Measurements from ENCODE around the gene CD164L2.

CD164L2 gene

DNA sequence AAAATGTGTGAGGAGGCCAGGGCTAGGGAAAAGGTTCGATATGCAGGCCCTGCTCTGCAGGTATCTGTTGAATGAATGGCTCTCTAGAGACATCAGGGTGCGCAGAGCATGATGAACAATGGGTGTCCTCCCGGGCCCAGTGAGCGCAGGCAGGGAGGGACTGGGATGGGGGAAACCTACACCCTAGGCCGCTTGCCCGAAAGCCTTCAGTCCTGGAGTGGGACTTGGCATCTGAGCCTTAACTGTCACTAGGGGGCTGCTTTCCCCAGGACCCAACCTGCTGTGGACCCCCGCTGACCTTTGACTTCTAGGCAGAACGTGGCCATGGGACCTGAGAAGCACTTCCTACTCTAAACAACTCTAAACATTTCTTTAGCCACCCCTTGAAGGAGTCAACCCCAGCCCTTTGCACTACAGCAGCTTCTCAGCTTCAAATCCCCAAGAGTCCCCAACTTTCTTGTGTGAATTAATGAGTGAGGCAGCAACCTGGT lies 15.9 kb downstream of the CD164L2 start (continued):
- TF ChIP-seq, protein P1, sequence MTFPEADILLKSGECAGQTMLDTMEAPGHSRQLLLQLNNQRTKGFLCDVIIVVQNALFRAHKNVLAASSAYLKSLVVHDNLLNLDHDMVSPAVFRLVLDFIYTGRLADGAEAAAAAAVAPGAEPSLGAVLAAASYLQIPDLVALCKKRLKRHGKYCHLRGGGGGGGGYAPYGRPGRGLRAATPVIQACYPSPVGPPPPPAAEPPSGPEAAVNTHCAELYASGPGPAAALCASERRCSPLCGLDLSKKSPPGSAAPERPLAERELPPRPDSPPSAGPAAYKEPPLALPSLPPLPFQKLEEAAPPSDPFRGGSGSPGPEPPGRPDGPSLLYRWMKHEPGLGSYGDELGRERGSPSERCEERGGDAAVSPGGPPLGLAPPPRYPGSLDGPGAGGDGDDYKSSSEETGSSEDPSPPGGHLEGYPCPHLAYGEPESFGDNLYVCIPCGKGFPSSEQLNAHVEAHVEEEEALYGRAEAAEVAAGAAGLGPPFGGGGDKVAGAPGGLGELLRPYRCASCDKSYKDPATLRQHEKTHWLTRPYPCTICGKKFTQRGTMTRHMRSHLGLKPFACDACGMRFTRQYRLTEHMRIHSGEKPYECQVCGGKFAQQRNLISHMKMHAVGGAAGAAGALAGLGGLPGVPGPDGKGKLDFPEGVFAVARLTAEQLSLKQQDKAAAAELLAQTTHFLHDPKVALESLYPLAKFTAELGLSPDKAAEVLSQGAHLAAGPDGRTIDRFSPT (tag by site-specific recombination; IDR thresholded peaks at IDR 0.05): no peak

DNA sequence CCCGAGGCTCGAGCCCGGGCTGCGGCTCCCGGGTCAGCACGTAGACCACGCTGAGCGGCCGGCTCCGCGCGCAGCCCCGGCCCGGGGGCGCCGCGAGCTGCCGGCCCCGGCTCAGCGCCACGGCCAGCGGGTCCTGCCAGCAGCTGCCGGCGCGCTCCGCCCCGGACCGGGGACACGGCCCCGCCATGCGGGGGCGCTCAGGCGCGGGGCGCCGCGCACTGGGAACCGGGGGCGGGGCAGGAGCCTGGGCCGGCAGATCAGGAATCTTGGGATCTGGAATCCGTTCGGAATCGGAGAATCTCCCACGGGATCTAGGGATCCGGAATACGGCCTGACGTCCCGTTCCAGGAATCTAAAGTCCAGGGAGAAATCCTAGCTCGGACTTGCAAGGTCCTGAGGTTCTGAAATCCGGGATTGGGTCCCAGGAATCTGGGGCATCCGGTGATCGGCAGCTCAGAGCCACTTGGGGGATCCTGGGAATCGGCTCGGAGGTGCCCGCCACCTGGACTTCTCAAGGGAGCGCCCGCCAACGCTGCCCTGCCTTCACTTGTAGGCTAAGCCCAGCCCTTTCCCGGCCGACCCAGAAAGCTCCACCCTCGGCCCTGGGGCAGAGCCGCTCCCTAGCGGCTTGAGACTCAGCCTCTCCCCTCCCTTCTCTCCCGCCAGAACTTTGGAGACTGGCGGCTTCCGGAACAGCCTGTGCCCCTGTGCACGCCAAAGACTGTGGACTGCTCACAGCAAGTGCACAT lies 16.5 kb downstream of the CD164L2 start, which contains the start of gene MAP3K6:
TSS of gene MAP3K6 (minus strand) at position 551 of the 749 bp plus-strand sequence. CDS start at position 187, 364 bp downstream.
- CTCF ChIA-PET: interaction anchor here (0.6 to 5.1 kb wide), 27 partner anchors 9 to 1896 kb away, joined by 3 to 84 read pairs (median 5); partner anchors contain the start of gene CD164L2
- Histone ChIP-seq H3K36me3 (ENCODE audit: control insufficient read depth in 2 of 2, insufficient read depth in 1 of 2, low read length in 2 of 2) (peaks cover 0 to 26% of the 10 kb centered on the region in 2 experiments; a peak in 1 of 3 replicates), H3K4me1 (ENCODE audit: control insufficient read depth, insufficient read depth, low read length) (peaks cover 2% of the 10 kb centered on the region; the same call in 1 of the 2 replicates), H3K9me3 (ENCODE audit: control insufficient read depth, insufficient read depth, low read depth, low read length) (no peaks in the 10 kb centered on the region), H3K27ac (ENCODE audit: extremely low read depth, low read depth, low read length) (peak within 1 kb of the TSS; percentile 78), H3K4me3 (ENCODE audit: low read depth, low read length) (peak within 1 kb of the TSS; percentile 60)
- POLR2A ChIA-PET: interaction anchor here (0.5 to 2.6 kb wide), 21 partner anchors 10 to 804 kb away, joined by 3 to 23 read pairs (median 5); partner anchors contain the start of genes AHDC1, SLC9A1, STX12 and SYTL1
- TF ChIP-seq ZNF23 (tag by site-specific recombination; IDR thresholded peaks at IDR 0.05; ENCODE audit: borderline replicate concordance): no peak
- TF ChIP-seq ZNF366 (tag by site-specific recombination; conservative IDR thresholded peaks at IDR 0.05): peak; percentile 32; the same call in 1 of the 2 replicates
- TF ChIP-seq GLIS1 (tag by site-specific recombination; IDR thresholded peaks at IDR 0.05): peak; percentile 49
- peak; percentile 92 for TF ChIP-seq ZBTB17 (tag by site-specific recombination; IDR thresholded peaks at IDR 0.05)
- TF ChIP-seq ZSCAN16 (tag by site-specific recombination; IDR thresholded peaks at IDR 0.05): no peak
- 0 out of 2 replicates have a peak, but pooled peaks have one; percentile 64 for TF ChIP-seq TRIM28 (IDR thresholded peaks at IDR 0.05; ENCODE audit: borderline replicate concordance, low read length)
- peak; percentile 81 for TF ChIP-seq ZNF76 (tag by site-specific recombination; IDR thresholded peaks at IDR 0.05; ENCODE audit: borderline replicate concordance, low read depth)
- TF ChIP-seq, protein P2, sequence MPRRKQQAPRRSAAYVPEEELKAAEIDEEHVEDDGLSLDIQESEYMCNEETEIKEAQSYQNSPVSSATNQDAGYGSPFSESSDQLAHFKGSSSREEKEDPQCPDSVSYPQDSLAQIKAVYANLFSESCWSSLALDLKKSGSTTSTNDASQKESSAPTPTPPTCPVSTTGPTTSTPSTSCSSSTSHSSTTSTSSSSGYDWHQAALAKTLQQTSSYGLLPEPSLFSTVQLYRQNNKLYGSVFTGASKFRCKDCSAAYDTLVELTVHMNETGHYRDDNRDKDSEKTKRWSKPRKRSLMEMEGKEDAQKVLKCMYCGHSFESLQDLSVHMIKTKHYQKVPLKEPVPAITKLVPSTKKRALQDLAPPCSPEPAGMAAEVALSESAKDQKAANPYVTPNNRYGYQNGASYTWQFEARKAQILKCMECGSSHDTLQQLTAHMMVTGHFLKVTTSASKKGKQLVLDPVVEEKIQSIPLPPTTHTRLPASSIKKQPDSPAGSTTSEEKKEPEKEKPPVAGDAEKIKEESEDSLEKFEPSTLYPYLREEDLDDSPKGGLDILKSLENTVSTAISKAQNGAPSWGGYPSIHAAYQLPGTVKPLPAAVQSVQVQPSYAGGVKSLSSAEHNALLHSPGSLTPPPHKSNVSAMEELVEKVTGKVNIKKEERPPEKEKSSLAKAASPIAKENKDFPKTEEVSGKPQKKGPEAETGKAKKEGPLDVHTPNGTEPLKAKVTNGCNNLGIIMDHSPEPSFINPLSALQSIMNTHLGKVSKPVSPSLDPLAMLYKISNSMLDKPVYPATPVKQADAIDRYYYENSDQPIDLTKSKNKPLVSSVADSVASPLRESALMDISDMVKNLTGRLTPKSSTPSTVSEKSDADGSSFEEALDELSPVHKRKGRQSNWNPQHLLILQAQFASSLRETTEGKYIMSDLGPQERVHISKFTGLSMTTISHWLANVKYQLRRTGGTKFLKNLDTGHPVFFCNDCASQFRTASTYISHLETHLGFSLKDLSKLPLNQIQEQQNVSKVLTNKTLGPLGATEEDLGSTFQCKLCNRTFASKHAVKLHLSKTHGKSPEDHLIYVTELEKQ (tag by site-specific recombination; IDR thresholded peaks at IDR 0.05; ENCODE audit: borderline replicate concordance): no peak
- TF ChIP-seq, protein P3, sequence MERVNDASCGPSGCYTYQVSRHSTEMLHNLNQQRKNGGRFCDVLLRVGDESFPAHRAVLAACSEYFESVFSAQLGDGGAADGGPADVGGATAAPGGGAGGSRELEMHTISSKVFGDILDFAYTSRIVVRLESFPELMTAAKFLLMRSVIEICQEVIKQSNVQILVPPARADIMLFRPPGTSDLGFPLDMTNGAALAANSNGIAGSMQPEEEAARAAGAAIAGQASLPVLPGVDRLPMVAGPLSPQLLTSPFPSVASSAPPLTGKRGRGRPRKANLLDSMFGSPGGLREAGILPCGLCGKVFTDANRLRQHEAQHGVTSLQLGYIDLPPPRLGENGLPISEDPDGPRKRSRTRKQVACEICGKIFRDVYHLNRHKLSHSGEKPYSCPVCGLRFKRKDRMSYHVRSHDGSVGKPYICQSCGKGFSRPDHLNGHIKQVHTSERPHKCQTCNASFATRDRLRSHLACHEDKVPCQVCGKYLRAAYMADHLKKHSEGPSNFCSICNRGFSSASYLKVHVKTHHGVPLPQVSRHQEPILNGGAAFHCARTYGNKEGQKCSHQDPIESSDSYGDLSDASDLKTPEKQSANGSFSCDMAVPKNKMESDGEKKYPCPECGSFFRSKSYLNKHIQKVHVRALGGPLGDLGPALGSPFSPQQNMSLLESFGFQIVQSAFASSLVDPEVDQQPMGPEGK (tag by site-specific recombination; IDR thresholded peaks at IDR 0.05): 0 out of 2 replicates have a peak, but pooled peaks have one; percentile 68
- 0 out of 2 replicates have a peak, but pooled peaks have one; percentile 17 for TF ChIP-seq ZNF391 (tag by site-specific recombination; IDR thresholded peaks at IDR 0.05; ENCODE audit: borderline replicate concordance, low read depth)
- TF ChIP-seq ZNF362 (tag by site-specific recombination; IDR thresholded peaks at IDR 0.05): no peak
- no peak for TF ChIP-seq HOXD13 (CRISPR knock-in tag; IDR thresholded peaks at IDR 0.05; ENCODE audit: borderline replicate concordance)
- TF ChIP-seq KLF16 (tag by site-specific recombination; IDR thresholded peaks at IDR 0.05): peak; percentile 49; the same call in 1 of the 2 replicates
- TF ChIP-seq SP3 (tag by site-specific recombination; IDR thresholded peaks at IDR 0.05): peak; percentile 72
- TF ChIP-seq ZNF610 (tag by site-specific recombination; IDR thresholded peaks at IDR 0.05; ENCODE audit: borderline replicate concordance): peak; percentile 98
- peak; percentile 60; the same call in 1 of the 2 replicates for TF ChIP-seq WT1 (tag by site-specific recombination; IDR thresholded peaks at IDR 0.05)
- TF ChIP-seq SALL2 (tag by site-specific recombination; IDR thresholded peaks at IDR 0.05; ENCODE audit: borderline replicate concordance): no peak
- 0 out of 2 replicates have a peak, but pooled peaks have one; percentile 13 for TF ChIP-seq ZNF394 (tag by site-specific recombination; IDR thresholded peaks at IDR 0.05; ENCODE audit: borderline replicate concordance)
- TF ChIP-seq ZBTB20 (tag by site-specific recombination; IDR thresholded peaks at IDR 0.05): peak; percentile 91
- TF ChIP-seq ZNF600 (tag by site-specific recombination; IDR thresholded peaks at IDR 0.05): peak; percentile 98
- TF ChIP-seq ZBTB48 (tag by site-specific recombination; IDR thresholded peaks at IDR 0.05): peak; percentile 95
- no peak for TF ChIP-seq ZNF488 (tag by site-specific recombination; IDR thresholded peaks at IDR 0.05)
- TF ChIP-seq ZEB2 (tag by site-specific recombination; IDR thresholded peaks at IDR 0.05): peak; percentile 82
- TF ChIP-seq HOXC10 (CRISPR knock-in tag; IDR thresholded peaks at IDR 0.05): 0 out of 2 replicates have a peak, but pooled peaks have one; percentile 70

Measured in HEK293 (cell line).